ENCODE measurements around the gene DNAJC16.

DNAJC16 gene

DNA sequence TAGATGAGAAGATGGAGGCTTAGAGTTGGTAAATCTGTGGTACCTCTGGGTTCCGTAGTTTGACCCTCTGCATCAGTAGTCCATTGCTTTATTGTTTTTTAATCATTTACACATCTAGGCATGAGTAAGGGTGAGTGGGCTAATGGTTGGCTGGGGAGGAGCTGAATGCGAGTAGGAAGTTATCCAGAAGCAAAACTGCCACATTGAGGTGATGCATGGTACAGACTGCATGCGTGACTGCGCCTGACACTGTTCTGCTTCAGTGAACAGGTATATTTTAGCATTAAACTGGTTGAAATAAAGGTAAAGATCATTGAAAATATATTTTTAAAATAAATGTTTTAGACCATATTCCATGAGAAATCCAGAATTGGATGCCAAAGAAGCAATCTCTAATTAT, 4.4 kb downstream of the DNAJC16 start:
- H3K4me3 Mint-ChIP-seq = no peak overlapping the region
- peaks cover 22% of the 10 kb centered on the region for H3K4me1 Mint-ChIP-seq
- H3K27me3 Mint-ChIP-seq (ENCODE audit: low read depth) = no peaks in the 10 kb centered on the region
- peaks cover 17% of the 10 kb centered on the region for H3K36me3 Mint-ChIP-seq (ENCODE audit: low read depth)
- H3K9me3 Mint-ChIP-seq = no peaks in the 10 kb centered on the region
- TF ChIP-seq, protein P1, sequence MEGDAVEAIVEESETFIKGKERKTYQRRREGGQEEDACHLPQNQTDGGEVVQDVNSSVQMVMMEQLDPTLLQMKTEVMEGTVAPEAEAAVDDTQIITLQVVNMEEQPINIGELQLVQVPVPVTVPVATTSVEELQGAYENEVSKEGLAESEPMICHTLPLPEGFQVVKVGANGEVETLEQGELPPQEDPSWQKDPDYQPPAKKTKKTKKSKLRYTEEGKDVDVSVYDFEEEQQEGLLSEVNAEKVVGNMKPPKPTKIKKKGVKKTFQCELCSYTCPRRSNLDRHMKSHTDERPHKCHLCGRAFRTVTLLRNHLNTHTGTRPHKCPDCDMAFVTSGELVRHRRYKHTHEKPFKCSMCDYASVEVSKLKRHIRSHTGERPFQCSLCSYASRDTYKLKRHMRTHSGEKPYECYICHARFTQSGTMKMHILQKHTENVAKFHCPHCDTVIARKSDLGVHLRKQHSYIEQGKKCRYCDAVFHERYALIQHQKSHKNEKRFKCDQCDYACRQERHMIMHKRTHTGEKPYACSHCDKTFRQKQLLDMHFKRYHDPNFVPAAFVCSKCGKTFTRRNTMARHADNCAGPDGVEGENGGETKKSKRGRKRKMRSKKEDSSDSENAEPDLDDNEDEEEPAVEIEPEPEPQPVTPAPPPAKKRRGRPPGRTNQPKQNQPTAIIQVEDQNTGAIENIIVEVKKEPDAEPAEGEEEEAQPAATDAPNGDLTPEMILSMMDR (IDR thresholded peaks at IDR 0.05; ENCODE audit: unreplicated experiment in 3 of 3) = no peak
- H3K27ac Mint-ChIP-seq = peak overlapping the region in 1 of 3 experiments; percentile 33

DNA sequence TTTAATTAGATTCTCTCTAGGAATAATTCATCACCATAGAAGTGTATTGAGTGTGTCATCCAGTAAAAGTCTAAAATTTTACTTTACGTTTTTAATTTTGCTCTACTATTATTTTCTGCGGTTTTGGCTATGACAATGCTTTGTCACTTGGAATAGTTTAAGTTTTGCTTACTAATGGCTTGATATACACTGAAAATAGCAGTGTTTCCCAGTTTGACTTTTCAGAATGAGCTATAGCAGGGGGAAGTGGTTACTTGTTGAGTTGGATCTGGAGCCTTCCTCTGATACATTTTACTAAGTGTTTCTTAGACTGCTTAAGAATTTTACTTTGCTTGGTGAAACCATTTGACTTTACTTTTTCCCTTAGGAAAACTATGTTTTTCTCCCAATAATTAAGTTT, 5.0 kb downstream of the DNAJC16 start:
- TF ChIP-seq, protein P1 (IDR thresholded peaks at IDR 0.05; ENCODE audit: unreplicated experiment in 3 of 3) = no peak
- Mint-ChIP-seq H3K27me3 (ENCODE audit: low read depth) (no peaks in the 10 kb centered on the region), H3K4me1 (peaks cover 17% of the 10 kb centered on the region), H3K9me3 (no peaks in the 10 kb centered on the region), H3K4me3 (no peak overlapping the region), H3K27ac (no peak overlapping the region), H3K36me3 (ENCODE audit: low read depth) (peaks cover 23% of the 10 kb centered on the region)

DNA sequence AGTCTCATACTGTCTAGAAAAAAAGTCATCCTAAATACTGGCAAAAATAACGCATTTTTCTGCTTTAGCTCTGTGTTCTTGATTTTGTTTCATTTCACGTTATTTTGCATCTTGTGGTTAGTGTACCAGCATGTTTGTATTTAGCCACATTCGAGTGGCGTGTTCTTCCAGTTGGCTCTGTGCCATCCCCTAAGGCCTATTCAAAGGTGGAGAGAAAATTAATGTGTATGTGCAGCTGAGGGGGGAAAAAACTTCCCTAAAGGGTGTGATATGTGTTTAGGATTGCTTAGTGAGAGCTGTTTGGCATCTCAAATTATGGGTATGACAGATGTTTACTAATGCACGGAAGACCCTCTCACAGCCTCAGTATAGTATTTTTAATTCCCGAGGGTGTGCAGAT, 12.1 kb downstream of the DNAJC16 start:
- Mint-ChIP-seq H3K4me3 (no peak overlapping the region), H3K4me1 (no peaks in the 10 kb centered on the region)

DNA sequence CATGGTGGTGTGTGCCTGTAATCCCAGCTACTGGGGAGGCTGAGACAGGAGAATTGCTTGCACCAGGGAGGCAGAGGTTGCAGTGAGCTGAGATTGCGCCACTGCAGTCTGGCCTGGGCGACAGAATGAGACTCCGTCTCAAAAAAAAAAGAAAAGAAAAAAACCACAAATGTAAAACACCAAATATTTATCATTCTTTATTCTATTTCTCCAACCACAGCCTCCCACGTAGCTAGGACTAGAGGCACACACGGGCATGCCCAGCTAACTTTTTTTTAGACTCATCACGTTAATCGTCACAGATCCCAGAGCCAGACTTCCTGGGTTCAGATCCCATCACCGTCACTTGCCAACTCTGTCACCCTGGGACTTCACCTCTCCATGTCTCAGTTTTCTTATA, 13.5 kb downstream of the DNAJC16 start:
- peak overlapping the region in 1 of 3 experiments; percentile 91 for H3K27ac Mint-ChIP-seq
- H3K4me1 Mint-ChIP-seq = no peaks in the 10 kb centered on the region
- no peaks in the 10 kb centered on the region for H3K9me3 Mint-ChIP-seq
- H3K4me3 Mint-ChIP-seq = no peak overlapping the region
- peaks cover 68% of the 10 kb centered on the region for H3K36me3 Mint-ChIP-seq (ENCODE audit: low read depth)
- TF ChIP-seq, protein P1 (IDR thresholded peaks at IDR 0.05; ENCODE audit: unreplicated experiment in 3 of 3) = no peak
- no peaks in the 10 kb centered on the region for H3K27me3 Mint-ChIP-seq (ENCODE audit: low read depth)

More for the DNA sequence above, 12.1 kb downstream of the DNAJC16 start:
- Mint-ChIP-seq H3K27ac (peak overlapping the region in 2 of 3 experiments; percentile 35 to 51), H3K36me3 (ENCODE audit: low read depth) (peaks cover 67% of the 10 kb centered on the region), H3K27me3 (ENCODE audit: low read depth) (no peaks in the 10 kb centered on the region), H3K9me3 (no peaks in the 10 kb centered on the region)
- TF ChIP-seq, protein P1 (IDR thresholded peaks at IDR 0.05; ENCODE audit: unreplicated experiment in 3 of 3) = no peak

DNA sequence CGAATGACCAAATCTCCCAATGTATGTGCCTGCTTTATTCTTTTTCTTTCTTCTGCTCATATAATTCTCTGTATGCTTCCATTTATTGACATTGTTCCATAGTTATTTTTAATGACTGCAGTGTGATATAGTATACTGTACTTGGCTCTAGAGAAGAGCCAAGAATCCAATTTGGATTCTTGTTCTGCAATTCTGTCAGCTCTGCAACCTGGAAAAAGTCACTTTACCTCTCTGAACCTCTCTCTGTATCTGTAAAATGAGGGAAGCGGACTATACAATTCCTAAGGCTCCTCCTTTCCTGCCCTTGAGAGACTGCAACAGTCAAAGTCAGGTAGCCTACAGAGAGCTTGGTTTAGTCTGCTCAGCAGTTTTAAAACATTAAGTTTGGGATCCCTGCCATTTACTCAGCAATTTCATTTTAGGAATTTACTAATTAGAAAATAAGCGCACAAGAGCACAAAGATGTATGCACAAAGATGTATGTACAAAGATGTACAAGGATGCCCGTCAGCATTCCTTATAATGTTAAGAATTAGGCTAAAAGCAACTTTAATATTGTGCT, 14.7 kb downstream of the DNAJC16 start:
- no peaks in the 10 kb centered on the region for H3K27me3 Mint-ChIP-seq (ENCODE audit: low read depth)
- H3K36me3 Mint-ChIP-seq (ENCODE audit: low read depth) = peaks cover 72% of the 10 kb centered on the region
- H3K4me3 Mint-ChIP-seq = no peak overlapping the region
- TF ChIP-seq, protein P1 (IDR thresholded peaks at IDR 0.05; ENCODE audit: unreplicated experiment in 3 of 3) = no peak
- H3K4me1 Mint-ChIP-seq = no peaks in the 10 kb centered on the region
- H3K9me3 Mint-ChIP-seq = no peaks in the 10 kb centered on the region
- H3K27ac Mint-ChIP-seq = peak overlapping the region; percentile 23 to 91 (median 56)

Measured in nephron (organoid).